Midbrain (tissue), 1 donor: Measurements from ENCODE around the gene MSLN.
"Not testable (repeated sequence)": the region's sequence is repeated elsewhere in the genome, so short reads cannot be mapped to it uniquely, and the experiment has no call there.

Experiments used
- DNase-seq: peaks from one replicate; lab custom pipeline; 2025; lab: John Stamatoyannopoulos, UW

Gene MSLN

DNA sequence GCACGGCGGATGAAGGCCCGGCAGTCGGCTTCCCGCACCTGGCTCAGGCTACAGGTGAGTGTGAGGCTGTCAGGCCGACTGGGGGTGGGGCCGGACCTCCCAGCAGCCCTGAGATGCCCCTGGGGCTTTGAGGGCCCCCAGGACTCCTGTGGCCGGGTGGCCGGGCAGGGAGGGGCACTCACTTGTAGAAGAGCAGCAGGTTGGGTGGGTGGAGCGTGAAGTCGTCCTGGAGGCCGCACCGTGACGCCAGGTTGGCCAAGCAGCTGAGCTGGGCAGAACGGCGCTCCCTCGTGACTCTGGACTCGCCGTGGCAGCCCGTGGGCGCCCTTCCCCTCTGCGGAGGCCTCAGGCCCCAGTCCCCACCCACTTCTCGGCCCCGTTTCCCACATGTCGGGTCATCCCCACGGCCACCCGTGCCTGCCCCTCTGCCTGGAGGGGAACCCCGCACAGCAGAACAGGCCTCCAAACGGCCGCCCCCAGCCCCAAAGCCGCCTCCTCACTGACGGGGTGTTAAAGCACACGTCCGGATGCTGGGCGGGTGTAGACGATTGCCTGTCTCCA lies 14.8 kb downstream of the MSLN start:
- no peak for DNase-seq

DNA sequence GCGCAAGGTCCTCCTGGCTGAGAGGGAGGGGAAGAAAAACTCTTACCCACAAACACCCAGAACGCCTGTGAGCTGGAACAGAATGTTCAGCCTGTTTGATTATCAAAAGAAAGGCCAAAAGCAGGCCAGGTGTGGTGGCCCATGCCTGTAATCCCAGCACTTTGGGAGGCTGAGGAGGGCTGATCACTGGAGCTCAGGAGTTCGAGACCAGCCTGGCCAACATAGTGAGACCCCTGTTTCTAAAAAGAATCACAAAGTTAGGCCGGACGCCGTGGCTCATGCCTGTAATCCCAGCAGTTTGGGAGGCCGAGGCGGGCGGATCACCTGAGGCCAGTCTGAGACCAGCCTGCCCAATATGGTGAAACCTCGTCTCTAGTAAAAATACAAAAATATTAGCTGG lies 15.8 kb downstream of the MSLN start:
- not testable (repeated sequence) for DNase-seq

DNA sequence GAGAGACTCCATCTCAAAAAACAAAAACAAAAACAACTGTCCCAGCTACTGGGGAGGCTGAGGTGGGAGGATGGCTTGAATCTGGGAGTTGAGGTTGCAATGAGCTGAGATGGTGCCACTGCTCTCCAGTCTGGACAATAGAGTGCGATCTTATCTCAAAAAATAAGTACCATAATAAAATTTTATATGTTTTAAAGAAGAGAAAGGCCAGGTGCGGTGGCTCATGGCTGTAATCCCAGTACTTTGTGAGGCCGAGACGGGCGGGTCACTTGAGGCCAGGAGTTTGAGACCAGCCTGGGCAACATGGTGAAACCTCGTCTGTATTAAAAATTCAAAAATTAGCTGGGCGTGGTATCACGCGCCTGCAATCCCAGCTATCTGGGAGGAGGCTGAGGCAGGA lies 16.3 kb downstream of the MSLN start:
- DNase-seq = no peak

DNA sequence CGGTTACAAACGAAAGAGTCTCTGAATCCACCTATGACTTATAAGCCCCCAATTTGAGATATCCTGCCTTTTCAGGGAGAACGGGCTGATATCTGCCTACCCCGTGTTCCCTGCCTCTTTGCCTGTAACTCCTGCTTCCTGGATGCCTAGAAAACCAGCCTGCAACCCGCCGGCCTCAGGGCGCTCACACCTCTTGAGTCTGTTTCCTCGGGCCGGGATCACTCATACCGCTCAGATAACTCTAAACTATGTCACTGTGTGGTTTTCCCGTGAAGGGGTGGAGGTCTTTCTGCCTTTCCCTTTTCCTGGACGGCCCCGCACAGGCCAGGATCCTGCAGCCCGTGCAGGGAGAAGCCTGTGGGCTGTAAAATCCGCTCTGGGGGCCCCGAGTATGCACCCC lies 17.3 kb downstream of the MSLN start:
- no peak for DNase-seq

DNA sequence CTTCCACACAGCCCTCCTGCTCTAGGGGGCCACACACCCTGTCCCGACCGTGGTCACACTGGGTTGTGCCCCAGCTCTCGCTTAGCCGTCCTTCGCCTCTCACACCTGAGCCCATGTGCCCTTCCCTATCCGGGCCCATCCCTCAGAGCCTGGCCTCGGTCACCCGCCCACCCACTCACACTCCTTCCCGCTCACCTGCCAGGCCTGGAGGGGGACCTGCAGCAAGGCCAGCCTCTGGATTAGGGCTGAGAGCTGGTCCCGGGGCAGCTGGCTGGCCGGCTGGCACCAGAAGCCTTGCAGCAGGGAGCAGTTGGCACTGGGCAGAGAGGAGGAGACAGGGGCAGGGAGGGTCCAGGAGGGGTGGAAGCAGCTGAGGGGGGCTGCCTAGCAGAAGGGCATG lies 17.9 kb downstream of the MSLN start:
- DNase-seq = no peak

DNA sequence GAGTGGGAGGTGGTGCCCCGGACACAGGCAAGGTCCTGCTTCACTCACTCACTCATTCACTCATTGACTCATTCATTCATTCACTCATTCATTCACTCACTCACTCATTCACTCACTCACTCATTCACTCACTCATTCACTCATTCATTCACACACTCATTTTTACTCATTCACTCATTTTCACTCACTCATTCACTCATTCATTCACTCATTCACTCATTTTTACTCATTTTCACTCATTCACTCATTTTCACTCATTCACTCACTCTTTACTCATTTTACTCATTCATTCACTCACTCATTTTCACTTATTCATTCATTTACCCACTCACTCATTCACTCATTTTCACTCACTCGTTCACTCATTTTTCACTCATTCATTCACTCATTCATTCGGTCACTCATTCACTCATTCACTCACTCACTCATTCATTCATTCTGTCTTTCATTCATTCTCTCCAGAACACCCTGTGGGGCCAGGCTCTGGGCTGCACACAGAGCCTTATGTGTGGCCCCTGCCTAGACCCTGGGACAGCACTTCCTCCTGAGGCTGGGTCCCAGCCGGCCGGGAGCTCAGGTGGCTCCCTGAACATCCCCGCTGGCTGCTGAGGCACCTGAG lies 18.5 kb downstream of the MSLN start:
- no peak for DNase-seq

DNA sequence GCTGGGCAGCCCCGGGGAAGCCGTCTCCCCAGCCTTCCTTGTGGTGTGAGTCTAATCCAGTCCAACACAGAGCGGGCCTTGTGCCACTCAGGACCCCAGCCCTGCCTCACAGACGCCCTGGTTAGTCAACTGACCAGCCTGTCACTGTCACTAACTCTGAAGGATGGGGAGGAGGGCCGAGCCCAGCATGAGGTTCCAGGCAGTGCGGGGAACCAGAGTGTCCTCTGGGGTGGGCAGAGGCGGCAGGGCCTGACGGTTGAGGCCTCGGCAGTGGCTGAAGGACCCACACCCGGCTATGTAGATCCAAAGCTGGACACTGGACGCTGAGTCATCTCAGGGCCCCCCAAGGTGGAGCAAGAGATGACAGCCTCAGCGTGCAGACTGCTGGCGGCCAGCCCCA lies 19.0 kb downstream of the MSLN start:
- DNase-seq = no peak

DNA sequence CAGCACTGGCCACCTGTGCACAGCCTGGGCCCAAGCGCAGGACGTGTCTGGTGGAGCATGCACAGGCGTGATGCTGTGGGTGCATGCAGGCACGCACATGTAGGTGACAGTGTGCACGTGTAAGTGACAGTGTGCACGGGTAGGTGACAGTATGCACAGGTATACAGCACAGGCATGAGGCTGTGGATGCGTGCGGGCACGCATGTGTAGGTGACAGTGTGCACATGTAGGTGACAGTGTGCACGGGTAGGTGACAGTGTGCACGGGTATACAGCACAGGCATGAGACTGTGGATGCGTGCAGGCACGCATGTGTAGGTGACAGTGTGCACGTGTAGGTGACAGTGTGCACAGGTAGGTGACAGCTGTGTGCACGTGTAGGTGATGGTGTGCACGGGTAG lies 19.8 kb downstream of the MSLN start:
- DNase-seq = no peak

DNA sequence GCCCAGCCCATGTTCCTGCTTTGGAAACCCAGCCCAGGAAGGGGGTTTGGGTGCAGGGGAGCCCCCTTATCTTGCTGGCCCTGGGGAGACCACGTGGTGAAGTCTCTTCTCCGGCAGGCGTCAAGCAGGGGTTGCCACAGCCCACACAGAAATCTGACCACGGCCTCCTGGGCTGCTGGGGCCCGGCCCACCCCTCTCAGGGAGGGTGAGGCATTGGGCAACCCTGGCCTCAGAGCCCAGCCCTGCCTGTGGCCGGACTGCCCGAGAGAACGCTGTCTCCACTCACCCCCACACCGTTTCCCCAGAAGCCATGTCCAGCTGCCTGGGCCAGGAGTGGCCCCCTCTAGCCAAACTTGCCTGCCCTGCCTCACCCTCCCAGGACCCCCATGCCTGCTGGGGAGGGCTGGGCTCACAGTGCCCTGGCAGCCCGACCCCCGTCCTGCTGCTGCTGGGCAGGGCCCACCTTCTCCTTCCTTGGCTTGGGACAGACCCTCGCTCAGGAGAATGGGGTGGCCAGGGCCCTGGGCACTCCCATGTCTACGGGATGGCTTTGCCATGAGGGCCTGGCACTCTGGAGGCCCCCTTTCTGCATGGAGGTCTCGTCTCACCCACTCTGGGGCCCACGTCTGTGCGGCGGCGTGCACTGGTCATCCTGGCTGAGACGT lies 20.9 kb downstream of the MSLN start:
- DNase-seq = no peak

DNA sequence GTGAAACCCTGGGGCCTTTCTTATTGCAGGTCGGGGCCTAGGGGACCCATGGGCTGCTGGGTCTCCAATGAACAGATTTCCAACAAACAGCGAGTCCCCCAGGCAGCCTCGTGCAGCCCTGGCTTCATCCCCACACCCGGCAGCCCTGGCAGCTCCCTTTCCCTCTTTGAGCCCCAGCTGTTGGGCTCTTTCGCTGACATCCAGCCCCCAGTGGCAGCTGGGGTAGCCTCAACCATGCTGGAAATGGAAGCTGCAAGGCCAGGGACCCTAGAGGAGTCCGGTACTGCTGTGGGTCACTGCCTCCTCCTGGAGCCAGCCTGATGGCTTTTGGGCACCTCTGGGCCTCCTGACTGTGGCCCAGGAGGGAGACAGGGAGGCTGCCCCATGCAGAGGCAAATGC lies 21.7 kb downstream of the MSLN start:
- no peak for DNase-seq

DNA sequence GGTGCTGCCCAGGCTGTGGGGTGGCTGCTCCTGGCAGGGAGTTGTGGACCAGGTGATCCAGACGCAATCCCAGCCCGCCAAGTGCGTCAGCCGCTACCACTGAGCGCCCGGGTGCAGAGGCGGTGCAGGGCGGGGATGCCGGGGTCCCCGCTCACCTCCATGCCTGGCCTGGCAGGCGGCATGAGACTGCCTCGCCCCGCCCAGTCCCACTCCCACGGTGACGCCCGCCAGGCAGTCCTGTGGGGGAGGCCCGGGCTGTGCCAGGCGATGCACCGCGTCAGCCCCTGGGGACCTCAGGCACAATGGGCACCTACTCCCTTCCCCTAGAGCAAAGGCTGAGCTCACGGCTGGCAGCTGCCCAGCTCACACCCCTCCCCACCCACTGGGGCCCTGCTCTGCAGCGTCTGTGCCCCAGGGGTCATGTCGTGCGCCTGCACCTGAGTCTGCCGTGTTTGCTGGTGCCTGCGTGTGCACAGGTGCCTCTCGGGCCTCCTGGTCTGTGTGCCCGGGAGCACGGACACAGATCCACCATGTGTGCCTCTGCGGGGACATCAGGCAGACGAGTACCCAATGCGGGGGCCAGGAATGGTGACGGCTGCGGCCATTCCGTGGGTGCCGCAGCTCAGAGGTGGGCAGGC lies 22.4 kb downstream of the MSLN start:
- no peak for DNase-seq

DNA sequence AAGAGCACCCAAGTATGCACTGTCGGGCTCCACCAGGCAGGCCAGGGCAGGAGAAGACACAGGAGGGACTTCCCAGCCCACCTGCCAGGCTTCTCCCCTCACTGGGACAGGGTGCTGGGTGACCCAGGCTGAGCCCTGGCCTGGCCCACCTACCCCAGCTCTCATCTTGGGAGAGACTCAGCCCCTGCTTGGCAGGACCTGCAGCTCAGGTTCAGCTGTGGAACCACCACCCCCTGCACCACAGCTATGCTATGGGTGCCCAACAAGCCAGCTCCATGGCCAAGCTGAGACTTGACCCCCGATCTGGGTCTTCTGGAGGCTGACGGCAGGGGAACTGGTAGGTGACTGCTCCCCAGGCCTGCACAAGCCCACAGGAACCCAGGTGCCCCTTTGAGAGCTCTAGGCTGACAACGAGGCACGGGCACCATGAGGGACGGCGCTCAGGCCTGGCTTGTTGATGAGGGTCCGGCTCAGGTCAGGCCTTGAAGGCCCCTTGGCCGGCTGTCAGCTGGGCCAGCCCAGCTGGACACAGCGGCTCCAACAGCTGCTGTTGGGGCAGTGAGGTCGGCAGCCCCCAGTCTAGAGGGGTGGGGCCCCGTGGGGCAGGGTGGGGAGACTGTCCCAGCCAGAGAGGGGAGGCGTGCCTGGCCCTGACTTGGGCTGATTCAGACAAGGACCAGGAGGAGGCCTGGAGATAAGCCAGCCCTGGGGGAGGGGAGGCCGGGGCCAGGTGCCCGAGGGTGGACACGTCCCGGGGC lies 23.0 kb downstream of the MSLN start:
- no peak for DNase-seq

DNA sequence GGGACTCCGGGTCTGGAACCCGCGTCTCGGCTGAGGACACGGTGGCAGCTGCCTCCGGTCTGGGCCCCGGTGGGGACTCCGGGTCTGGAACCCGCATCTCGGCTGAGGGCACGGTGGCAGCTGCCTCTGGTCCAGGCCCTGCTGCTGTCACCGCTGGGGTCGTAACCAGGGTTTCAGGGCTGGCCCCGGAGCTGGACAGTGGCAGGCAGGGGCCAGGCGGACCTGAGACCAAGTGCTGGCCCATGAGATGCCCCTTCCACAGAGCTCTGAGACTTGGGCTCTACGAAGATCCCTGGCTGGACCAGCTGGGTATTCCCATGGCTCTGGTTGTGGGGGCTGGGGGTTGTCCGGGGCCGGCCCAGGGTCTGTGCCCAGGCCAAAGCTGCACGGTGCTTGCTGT lies 23.9 kb downstream of the MSLN start:
- DNase-seq = no peak

DNA sequence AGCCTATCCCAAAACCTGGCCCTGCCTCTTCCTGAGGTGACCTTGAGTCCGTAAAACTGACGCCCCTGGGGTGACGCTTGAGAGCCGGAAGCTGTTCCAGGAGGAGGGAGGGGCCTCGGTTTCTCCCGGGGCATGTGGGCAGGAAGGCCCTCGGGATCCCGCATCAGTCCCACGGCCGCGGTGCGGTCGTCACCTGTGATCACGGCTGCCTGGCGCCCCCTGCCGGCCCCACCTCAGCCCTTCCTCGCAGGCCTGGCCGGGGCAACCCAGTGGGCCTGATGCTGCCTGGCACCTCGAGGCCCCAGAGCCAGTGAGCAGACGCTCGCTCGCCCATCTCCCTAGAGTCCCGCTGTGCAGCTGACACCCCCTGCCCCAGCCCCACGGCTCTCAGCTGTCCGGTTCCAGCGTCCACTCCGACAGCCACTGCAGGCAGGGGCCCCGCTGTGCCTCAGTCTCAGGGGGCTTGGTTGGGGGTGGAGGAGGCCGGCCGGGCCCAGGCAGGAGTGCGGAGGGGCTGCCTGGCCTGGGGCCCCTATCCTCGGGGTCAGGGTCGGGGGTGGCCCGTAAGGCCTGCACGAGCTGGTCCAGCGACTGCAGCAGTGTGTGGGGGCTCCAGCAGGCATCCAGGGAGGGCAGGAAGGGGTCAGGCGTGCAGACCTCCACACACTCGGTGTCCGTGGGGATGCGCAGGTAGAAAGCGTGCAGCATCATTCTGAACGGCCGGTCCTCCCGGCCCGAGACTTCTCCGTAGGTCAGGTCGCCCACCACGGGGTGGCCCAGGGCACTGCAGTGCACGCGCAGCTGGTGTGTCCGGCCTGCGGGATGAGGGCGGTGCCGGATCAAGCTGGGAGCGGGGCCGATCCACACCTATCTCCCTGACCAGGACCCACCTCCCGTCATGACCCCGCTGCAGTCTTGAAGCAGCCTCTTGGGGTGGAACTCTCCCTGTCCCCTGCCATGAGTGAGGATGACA lies 25.3 kb downstream of the MSLN start:
- peak; percentile 54 for DNase-seq

DNA sequence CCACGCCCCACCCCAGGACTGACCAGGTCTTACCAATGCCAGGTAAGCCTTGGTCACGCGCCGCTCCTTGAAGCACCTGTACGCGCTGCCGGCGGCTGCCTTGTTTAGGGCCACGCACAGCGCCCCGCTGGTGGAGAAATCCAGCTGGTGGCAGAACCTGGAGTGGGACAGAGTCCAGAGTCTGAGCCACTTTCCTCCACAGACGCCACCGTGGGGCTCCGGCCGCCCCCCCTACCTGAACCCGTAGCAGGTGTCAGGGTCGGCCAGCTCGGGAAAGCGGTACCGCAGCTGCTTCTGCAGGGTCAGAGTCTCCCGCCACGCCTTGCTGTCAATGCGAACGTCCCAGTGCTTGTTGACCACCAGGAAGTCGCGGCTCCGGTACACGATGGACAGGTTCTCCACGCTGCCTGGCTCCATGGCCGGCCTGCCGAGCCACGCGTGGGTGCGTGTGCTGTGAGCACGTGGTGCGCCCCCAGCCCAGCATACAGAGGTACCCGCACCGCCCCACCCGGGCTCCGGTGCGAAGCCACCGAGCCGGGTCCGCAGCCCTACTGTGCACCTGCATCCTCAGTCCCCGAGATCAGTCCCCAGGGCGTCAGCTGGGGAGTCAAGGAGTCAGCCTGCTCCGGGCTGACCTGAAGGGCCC lies 26.9 kb downstream of the MSLN start:
- no peak for DNase-seq

DNA sequence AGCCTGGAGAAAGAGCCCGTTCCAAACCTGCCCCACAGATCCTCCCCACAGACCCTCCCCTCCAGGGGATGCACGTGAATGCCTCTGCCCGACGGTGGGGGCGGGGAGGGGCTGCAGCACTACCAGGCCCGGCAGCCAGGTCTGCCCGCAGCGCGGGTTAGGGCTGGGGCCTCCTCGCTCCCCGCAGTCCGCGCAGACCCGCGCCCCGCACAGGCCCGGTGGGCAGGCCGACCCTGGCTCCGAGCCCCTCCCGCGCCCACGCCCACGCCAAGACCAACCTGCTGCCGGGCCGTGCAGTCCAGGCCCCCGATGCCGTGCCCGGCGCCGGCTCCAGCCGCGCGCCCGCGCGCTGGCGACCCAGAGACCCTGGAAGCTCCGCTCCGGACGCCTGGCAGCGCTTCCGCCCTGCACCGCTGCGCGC lies 27.5 kb downstream of the MSLN start, which contains the start of gene RPUSD1:
TSS of gene RPUSD1 (minus strand) at position 404 of the 421 bp plus-strand sequence. CDS start 644 bp downstream, outside the sequence.
- DNase-seq = no peak

DNA sequence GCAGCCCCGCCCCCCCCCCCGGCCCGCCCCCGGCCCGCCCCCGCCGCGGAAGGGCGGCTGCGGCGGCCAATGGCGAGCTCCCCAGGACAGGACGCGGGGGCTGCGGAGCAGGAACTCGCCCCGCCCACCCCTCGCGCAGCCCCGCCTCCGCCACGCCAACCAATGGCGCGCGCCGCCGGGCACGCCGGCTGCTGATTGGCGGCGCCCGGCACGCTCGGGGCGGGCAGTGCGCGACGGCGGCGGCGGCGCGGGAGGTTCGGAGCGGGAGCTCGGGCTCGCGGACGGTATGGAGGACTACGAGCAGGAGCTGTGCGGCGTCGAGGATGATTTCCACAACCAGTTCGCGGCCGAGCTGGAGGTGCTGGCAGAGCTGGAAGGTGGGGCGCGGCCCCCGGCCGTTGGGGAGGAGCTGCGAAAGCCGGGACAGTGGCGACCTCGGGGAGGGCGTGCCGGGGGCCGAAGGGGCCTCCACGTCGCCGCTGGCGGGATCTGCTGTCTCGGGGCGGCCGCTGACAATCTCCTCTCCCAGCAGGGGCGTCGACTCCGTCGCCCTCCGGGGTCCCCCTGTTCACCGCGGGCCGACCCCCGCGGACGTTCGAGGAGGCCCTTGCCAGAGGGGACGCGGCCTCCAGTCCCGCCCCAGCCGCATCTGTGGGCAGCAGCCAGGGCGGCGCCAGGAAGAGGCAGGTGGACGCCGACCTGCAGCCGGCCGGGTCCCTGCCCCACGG lies 28.0 kb downstream of the MSLN start, which contains the start of gene CHTF18:
TSS of gene CHTF18 (plus strand) at position 222 of the 728 bp plus-strand sequence. CDS start at position 287, 65 bp downstream.
- DNase-seq = peak; percentile 85

DNA sequence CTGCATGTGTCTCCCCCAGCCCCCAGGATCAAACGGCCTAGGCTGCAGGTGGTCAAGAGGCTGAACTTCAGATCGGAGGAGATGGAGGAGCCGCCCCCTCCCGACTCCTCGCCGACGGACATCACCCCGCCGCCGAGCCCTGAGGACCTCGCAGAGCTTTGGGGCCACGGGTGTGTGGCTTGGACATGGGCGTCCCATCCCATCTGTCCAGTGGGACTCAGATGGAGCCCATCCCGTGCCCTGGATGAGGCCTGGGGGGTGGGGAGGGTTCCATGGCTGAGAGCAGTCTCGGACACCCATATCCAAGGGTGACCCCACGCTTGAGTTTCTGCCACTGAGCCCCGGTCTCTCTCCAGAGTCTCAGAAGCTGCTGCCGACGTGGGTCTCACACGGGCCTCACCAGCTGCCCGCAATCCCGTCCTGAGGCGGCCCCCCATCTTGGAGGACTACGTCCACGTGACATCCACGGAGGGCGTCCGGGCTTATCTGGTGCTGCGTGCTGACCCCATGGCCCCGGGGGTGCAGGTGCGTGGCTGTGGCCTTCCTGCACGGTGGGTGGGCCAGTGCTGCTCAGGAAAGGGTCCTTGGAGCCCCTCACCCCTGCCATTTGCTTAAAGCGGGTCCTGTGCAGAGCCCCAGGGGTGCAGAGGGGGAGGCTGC lies 28.8 kb downstream of the MSLN start:
- no peak for DNase-seq

DNA sequence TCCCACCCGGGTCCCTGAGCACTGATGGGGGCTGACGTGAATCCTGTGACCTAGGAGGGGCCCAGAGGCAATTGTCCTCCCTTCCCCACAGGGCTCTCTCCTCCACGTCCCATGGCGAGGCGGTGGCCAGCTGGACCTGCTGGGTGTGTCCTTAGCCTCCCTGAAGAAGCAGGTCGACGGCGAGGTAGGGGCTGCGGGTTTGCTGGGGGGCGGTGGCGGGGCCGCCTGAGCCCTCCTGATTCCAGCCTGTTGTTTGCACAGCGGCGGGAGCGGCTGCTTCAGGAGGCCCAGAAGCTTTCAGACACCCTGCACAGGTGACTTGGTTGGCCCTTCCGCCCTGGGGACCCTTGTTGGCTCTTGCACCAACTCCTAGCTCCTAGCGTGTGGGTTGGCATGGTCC lies 29.6 kb downstream of the MSLN start:
- no peak for DNase-seq
